Suppressor macrophage (primary cell): Measurements from ENCODE around the gene BOLL.
"Not testable (repeated sequence)": the region's sequence is repeated elsewhere in the genome, so short reads cannot be mapped to it uniquely, and the experiment has no call there.

Source experiments
- DNase-seq, 4 experiments: peaks; one replicate each; pipeline ENCODE4 v3.0.0-alpha.2; 2020 to 2022

BOLL gene

DNA sequence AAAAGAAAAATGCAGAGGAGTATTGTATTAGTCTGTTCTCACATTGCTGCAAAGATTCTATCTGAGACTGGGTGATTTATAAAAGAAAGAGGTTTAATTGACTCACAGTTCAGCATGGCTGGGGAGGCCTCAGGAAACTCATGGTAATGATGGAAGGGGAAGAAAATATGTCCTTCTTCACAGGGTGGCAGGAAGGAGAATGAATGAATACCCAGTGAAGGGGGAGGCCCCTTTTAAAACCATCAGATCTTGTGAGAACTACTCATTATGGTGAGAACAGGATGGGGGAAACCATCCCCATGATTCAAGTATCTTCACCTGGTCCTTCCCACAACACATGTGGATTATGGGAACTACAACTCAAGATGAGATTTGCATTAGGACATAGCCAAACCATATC lies 10.2 kb upstream of the BOLL start:
- DNase-seq, result no peak

- no peak for DNase-seq
Observed at GRCh38 chr2:197793456-197793855, 8.3 kb upstream of the BOLL start.

GRCh38 chr2:197786010-197786877 lies 1.1 kb upstream of the BOLL start:
- peak in 3 of 4 experiments; percentile 26 to 57 (median 56) for DNase-seq

GRCh38 chr2:197782126-197782525 lies 3.0 kb downstream of the BOLL start:
- DNase-seq, result no peak

GRCh38 chr2:197779261-197779660 lies 5.9 kb downstream of the BOLL start:
- DNase-seq, result no peak

DNA sequence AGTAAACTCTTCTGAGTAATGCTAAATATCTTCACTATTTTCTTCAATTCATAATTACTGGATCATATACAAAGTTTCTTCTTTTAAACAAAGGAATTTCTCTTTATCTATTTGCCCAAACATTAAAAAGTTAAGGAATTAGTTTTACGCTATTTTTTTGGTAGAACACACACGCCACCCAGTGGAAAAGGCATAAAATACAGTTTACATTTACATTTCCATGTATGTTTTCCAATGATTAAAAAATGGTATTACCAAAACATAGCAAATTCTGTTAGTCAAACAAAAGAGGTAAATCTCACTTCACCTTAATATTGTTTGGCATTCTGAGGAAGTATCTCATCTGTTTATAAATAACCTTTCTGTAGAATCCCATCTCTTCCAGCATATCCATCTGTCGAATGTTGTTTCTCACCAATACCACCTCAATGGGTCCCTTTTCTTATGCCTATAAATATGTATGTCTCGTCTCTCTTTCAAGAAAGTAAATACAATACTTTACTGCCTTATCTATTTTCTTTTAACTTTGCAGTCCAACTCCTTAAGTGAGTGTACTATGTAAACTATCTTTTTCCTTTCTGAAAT lies 7.2 kb downstream of the BOLL start:
- peak; percentile 13 to 63 (median 54) for DNase-seq

DNA sequence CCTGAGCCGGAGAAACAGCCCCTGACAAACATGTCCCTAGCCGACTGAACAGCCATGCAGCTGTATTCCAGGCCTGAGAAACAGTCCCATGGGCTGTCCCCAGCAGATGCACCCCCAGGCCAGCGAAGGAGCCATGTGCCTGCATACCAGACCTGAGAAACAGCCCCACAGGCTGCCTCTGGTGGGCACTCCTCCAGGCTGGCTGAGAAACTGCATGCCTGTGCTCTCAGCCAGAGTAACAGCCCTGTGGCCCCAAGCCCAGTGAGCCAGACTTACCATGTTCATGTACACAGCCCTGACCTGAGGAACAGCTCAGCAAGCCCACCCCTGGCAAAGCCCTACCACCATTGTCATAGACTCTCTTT lies 24.8 kb downstream of the BOLL start:
- DNase-seq, result no peak

DNA sequence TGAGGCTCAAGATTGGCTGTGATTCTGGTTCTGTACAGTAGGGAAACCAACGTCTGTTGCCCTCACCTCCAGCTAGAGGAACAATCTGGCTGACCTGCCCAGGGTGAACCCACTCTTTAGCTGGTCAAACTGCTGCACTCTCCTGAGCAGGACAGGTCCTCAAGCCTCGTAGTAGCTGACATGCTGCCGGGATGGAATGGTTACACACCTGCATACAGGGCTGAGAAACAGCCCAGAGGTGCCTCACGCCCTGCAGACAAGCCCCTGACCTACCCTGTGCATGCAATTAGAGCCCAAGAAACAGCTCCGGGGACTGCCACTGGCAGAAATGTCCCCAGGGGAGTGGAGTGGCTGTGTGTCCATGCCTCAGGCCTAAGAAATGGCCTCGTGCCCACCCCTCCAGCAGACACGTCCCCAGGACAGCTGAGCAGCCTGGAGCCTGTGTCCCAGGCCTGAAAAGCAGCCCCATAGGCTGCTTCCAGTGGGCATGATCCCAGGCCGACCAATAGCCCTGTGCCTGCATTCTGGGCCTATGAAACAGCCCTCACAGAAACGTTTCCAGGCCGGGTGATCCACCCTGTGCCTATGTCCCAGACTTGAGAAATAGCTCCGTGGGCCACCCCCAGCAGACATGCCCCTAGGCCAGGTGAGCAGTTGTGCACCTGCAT lies 25.4 kb downstream of the BOLL start:
- DNase-seq, result no peak

GRCh38 chr2:197759013-197759412 lies 26.1 kb downstream of the BOLL start:
- DNase-seq, result no peak

DNA sequence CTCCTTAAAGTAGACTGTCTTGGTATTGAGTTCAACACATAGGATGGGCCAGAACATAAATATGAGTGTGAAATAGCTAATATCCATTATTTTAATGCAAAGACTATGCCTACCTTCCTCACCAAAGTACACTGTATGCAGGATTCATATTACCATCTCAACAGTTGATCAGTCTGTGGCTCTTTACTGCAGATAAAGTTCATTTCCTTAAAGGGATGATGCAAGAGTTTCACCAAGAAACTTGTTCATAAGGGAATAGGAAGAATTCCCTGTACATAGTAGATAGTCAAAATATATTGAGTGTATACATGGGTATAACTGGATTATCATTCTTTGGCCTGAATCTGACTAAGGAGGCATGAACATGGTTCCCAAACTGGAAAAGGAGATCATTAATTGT lies 44.9 kb downstream of the BOLL start:
- no peak for DNase-seq

GRCh38 chr2:197728555-197729544 lies 56.3 kb downstream of the BOLL start:
- DNase-seq, result not testable (repeated sequence)

DNA sequence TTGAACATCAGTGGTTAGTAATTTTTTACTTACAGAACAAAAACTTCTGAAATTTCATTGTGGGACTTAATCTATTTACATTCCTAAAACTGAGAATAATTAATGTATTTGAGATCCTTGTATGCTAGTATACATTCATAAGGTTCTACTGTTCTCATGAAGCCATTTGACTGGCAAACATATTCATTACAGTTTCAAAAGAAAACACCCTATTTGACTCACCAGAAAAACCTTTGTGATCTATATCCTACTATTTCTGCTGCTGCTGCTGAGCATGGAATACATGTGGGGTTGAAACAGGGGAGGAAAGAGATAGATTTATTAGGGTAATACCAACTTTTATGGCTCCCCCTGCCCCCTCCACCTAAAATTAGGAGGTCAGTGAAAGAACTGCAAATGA lies 58.1 kb downstream of the BOLL start:
- no peak for DNase-seq

DNA sequence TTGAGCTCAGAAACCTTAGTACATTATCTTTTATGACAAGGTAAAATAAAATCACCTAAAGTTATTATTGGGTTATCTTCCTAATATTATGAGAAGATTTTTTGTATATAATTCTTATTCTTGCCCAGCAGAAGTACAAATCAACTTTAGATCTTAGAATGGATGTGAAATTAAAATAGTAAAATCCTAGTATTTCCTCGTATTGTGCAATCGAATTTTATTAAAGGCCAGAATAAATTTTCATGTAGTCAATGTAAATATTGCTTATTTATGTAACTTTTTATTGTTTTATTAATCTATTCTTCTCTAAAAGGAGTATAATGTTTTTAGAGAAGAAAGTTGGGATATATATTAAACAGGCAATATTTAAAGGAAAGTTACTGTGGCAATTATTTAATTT lies 67.3 kb downstream of the BOLL start:
- no peak for DNase-seq

DNA sequence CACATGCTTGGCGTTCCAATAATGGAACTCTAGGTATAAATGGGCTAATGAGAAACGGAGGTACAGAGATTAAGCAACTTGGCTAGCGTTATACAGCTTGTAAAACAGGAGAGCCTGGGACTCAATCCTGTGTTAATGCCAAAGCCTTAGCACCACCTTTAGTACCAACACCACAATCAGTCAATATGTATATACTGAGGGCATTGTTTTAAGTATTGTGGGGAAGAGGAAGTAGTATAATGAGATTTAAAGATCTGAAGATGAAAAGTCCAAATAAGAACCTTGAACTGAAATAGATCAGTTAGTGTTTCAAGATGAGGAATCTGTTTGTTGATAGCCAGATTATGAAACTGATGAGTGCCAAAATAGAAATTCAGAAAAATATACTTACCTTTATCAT lies 71.8 kb downstream of the BOLL start:
- no peak for DNase-seq

GRCh38 chr2:197711578-197711977 lies 73.5 kb downstream of the BOLL start:
- DNase-seq, result no peak

GRCh38 chr2:197710424-197711042 lies 74.6 kb downstream of the BOLL start:
- DNase-seq, result no peak

GRCh38 chr2:197709140-197709539 lies 76.0 kb downstream of the BOLL start:
- DNase-seq, result not testable (repeated sequence)

DNA sequence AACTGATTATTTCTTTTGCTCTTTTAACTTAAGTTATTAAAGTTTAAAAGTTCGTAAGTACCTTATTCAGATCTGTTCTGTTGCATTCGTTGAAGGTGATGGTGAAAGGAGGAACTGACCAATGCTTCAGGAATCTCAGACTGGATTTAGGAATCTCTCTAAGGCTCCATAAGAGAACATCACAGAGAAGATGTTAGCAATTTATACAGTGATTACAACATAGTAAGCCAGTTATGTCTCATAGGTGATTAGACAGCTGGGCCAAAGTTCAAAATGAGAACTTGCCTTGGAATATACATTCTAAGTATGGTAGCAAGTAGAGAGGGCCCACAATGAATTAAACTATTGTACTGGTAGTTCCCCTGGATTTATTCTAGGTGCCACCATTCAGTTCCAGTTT lies 76.8 kb downstream of the BOLL start:
- no peak for DNase-seq

- DNase-seq, result peak in 3 of 4 experiments; percentile 22 to 61 (median 48)
Observed at GRCh38 chr2:197707316-197708213, 77.6 kb downstream of the BOLL start.

DNA sequence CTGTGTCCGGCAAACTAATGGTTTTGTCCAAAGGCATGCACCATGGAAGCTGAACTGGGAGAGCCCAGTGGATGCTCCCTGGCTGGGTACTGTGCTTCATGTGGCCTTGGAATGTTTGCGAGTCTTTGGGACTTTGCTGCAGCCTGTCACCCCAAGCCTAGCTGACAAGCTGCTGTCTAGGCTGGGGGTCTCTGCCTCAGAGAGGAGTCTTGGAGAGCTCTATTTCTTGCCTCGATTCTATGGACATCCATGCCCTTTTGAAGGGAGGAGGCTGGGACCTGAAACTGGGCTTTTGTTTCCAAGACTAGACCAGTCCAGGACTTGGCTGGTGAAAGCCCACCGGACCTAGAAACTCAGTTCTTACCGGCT lies 78.3 kb downstream of the BOLL start:
- DNase-seq, result no peak
